ENCODE data around the gene TRIO.

TRIO gene

GRCh38 chr5:14373685-14374084 is 230.5 kb downstream of the TRIO start (continued):
- no peak for TF ChIP-seq ISL1 (CRISPR knock-in tag; IDR thresholded peaks at IDR 0.05)
- no peak for TF ChIP-seq TOX (CRISPR knock-in tag; IDR thresholded peaks at IDR 0.05; ENCODE audit: borderline replicate concordance)
- no peak for TF ChIP-seq PPARA (CRISPR knock-in tag; IDR thresholded peaks at IDR 0.05; ENCODE audit: borderline replicate concordance)
- TF ChIP-seq CSDC2 (CRISPR knock-in tag; IDR thresholded peaks at IDR 0.05): no peak

DNA sequence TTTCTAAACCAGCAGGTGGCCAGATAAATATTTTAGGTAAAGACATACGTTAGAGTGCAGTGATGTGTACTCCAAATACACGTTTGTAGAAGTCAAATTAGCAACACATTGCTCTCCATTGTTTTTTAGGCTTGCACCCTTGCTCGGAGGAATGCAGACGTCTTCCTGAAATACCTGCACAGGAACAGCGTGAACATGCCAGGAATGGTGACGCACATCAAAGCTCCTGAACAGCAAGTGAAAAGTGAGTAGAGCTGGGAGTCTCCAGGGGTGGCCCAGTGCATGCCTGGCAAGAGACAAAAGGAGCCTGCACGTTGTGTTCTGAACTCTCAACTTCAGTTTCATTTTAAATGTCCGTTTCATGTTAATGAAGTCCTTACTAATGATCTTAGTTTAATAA is 231.0 kb downstream of the TRIO start:
- no peak for TF ChIP-seq PPARA (CRISPR knock-in tag; IDR thresholded peaks at IDR 0.05; ENCODE audit: borderline replicate concordance)
- no peak for TF ChIP-seq BACH2 (CRISPR knock-in tag; IDR thresholded peaks at IDR 0.05; ENCODE audit: borderline replicate concordance)
- TF ChIP-seq, protein P1, sequence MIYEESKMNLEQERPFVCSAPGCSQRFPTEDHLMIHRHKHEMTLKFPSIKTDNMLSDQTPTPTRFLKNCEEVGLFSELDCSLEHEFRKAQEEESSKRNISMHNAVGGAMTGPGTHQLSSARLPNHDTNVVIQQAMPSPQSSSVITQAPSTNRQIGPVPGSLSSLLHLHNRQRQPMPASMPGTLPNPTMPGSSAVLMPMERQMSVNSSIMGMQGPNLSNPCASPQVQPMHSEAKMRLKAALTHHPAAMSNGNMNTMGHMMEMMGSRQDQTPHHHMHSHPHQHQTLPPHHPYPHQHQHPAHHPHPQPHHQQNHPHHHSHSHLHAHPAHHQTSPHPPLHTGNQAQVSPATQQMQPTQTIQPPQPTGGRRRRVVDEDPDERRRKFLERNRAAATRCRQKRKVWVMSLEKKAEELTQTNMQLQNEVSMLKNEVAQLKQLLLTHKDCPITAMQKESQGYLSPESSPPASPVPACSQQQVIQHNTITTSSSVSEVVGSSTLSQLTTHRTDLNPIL (CRISPR knock-in tag; IDR thresholded peaks at IDR 0.05; ENCODE audit: low read depth): no peak
- no peak for TF ChIP-seq CSDC2 (CRISPR knock-in tag; IDR thresholded peaks at IDR 0.05)
- no peak for TF ChIP-seq ZNF565 (CRISPR knock-in tag; conservative IDR thresholded peaks at IDR 0.05; ENCODE audit: low read depth)
- TF ChIP-seq OSR1 (CRISPR knock-in tag; IDR thresholded peaks at IDR 0.05): no peak
- no peak for TF ChIP-seq PATZ1 (CRISPR knock-in tag; IDR thresholded peaks at IDR 0.05; ENCODE audit: borderline replicate concordance)
- no peak for TF ChIP-seq GLIS3 (CRISPR knock-in tag; IDR thresholded peaks at IDR 0.05)
- no peak for TF ChIP-seq ARNTL (CRISPR knock-in tag; IDR thresholded peaks at IDR 0.05; ENCODE audit: borderline replicate concordance, low read depth)
- TF ChIP-seq, protein P2, sequence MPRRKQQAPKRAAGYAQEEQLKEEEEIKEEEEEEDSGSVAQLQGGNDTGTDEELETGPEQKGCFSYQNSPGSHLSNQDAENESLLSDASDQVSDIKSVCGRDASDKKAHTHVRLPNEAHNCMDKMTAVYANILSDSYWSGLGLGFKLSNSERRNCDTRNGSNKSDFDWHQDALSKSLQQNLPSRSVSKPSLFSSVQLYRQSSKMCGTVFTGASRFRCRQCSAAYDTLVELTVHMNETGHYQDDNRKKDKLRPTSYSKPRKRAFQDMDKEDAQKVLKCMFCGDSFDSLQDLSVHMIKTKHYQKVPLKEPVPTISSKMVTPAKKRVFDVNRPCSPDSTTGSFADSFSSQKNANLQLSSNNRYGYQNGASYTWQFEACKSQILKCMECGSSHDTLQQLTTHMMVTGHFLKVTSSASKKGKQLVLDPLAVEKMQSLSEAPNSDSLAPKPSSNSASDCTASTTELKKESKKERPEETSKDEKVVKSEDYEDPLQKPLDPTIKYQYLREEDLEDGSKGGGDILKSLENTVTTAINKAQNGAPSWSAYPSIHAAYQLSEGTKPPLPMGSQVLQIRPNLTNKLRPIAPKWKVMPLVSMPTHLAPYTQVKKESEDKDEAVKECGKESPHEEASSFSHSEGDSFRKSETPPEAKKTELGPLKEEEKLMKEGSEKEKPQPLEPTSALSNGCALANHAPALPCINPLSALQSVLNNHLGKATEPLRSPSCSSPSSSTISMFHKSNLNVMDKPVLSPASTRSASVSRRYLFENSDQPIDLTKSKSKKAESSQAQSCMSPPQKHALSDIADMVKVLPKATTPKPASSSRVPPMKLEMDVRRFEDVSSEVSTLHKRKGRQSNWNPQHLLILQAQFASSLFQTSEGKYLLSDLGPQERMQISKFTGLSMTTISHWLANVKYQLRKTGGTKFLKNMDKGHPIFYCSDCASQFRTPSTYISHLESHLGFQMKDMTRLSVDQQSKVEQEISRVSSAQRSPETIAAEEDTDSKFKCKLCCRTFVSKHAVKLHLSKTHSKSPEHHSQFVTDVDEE (CRISPR knock-in tag; IDR thresholded peaks at IDR 0.05): no peak
- TF ChIP-seq ZC3H10 (CRISPR knock-in tag; IDR thresholded peaks at IDR 0.05): no peak
- TF ChIP-seq ISL1 (CRISPR knock-in tag; IDR thresholded peaks at IDR 0.05): no peak
- no peak for ATAC-seq

GRCh38 chr5:14376789-14377188 is 233.6 kb downstream of the TRIO start:
- no peak for ATAC-seq
- no peak for TF ChIP-seq GLIS3 (CRISPR knock-in tag; IDR thresholded peaks at IDR 0.05)
- no peak for TF ChIP-seq ZC3H10 (CRISPR knock-in tag; IDR thresholded peaks at IDR 0.05)
- TF ChIP-seq ZNF565 (CRISPR knock-in tag; conservative IDR thresholded peaks at IDR 0.05; ENCODE audit: low read depth): no peak
- TF ChIP-seq, protein P3, sequence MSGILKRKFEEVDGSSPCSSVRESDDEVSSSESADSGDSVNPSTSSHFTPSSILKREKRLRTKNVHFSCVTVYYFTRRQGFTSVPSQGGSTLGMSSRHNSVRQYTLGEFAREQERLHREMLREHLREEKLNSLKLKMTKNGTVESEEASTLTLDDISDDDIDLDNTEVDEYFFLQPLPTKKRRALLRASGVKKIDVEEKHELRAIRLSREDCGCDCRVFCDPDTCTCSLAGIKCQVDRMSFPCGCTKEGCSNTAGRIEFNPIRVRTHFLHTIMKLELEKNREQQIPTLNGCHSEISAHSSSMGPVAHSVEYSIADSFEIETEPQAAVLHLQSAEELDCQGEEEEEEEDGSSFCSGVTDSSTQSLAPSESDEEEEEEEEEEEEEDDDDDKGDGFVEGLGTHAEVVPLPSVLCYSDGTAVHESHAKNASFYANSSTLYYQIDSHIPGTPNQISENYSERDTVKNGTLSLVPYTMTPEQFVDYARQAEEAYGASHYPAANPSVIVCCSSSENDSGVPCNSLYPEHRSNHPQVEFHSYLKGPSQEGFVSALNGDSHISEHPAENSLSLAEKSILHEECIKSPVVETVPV (CRISPR knock-in tag; IDR thresholded peaks at IDR 0.05): no peak
- TF ChIP-seq PPARA (CRISPR knock-in tag; IDR thresholded peaks at IDR 0.05; ENCODE audit: borderline replicate concordance): no peak
- no peak for TF ChIP-seq ARNTL (CRISPR knock-in tag; IDR thresholded peaks at IDR 0.05; ENCODE audit: borderline replicate concordance, low read depth)
- no peak for TF ChIP-seq ZFP30 (CRISPR knock-in tag; IDR thresholded peaks at IDR 0.05)
- TF ChIP-seq ESRRG (CRISPR knock-in tag; IDR thresholded peaks at IDR 0.05): no peak
- no peak for TF ChIP-seq BACH2 (CRISPR knock-in tag; IDR thresholded peaks at IDR 0.05; ENCODE audit: borderline replicate concordance)
- TF ChIP-seq PATZ1 (CRISPR knock-in tag; IDR thresholded peaks at IDR 0.05; ENCODE audit: borderline replicate concordance): no peak
- TF ChIP-seq CSDC2 (CRISPR knock-in tag; IDR thresholded peaks at IDR 0.05): no peak
- no peak for TF ChIP-seq TCF4 (CRISPR knock-in tag; IDR thresholded peaks at IDR 0.05; ENCODE audit: borderline replicate concordance)
- no peak for TF ChIP-seq ZNF8 (CRISPR knock-in tag; IDR thresholded peaks at IDR 0.05)
